Measurements from ENCODE around the gene PDE4C. TPM values are rescaled to one million over a fixed set of nuclear protein-coding genes. Genes with fewer than 3 reads are reported as not detected.

Gene PDE4C
- total and polyA plus RNA-seq, 9 of the 15 experiments (the other 6 are each of a cell fraction or from before 2014, with no cell fraction given), result 0.04 to 0.91 (median 0.20) TPM; not detected in 1

- intact Hi-C loops (cut with micrococcal nuclease) (loop anchor here (5.0 kb wide), 1 partner anchor 188 kb away; no protein-coding TSS in a partner anchor), in situ Hi-C loops (cut with MboI) (loop anchor here (5.0 kb wide), 1 partner anchor 43 kb away; no protein-coding TSS in a partner anchor)
- WGBS (ENCODE audit: insufficient coverage, low coverage, missing lambda C conversion rate), result 13% methylated on average over 5 of the region's 5 CpGs
- no peak for FAIRE-seq
- H4K20me1 ChIP-seq (replicated peaks; ENCODE audit: control insufficient read depth, insufficient read depth, low read length), result no peaks in the 10 kb centered on the region
- H3K79me2 ChIP-seq (ENCODE audit: control insufficient read depth, insufficient read depth, low read length), result no peaks in the 10 kb centered on the region
- POLR2A ChIA-PET, result interaction anchor here (0.7 to 1.1 kb wide), 3 partner anchors 9 to 28 kb away, joined by 3 to 6 read pairs (median 4); no protein-coding TSS in a partner anchor
- no peak overlapping the region for H3K4me3 ChIP-seq
- H3K27me3 ChIP-seq (ENCODE audit: control insufficient read depth in 2 of 2, insufficient read depth in 2 of 2, low read length in 2 of 2), result peaks cover 0 to under 1% of the 10 kb centered on the region in 2 experiments; a peak in 1 of 5 replicates
- H3K9me1 ChIP-seq (ENCODE audit: control insufficient read depth, insufficient read depth, low read length), result peaks cover 3% of the 10 kb centered on the region
- TF ChIP-seq HNRNPH1 (optimal IDR thresholded peaks at IDR 0.05; ENCODE audit: low read depth, low read length), result no peak
- peak; percentile 85 for TF ChIP-seq ZKSCAN1 (IDR thresholded peaks at IDR 0.05; ENCODE audit: low read depth, low read length)
- no peak overlapping the region for H2AFZ ChIP-seq (ENCODE audit: low read depth, low read length)
- no peak for ATAC-seq
- H3K36me3 ChIP-seq (ENCODE audit: control insufficient read depth, insufficient read depth, low read length), result no peaks in the 10 kb centered on the region
- H3K4me2 ChIP-seq (ENCODE audit: insufficient read depth, low read length), result no peak overlapping the region
- CTCF ChIA-PET (ENCODE audit: low intra/inter-chr PET ratio), result interaction anchor here (3.0 kb wide), 1 partner anchor 42 kb away, joined by 55 read pairs; no protein-coding TSS in a partner anchor
- no peak overlapping the region for H3K9ac ChIP-seq (ENCODE audit: insufficient read depth in 1 of 2, low read depth in 2 of 2, low read length in 2 of 2)
- no peak overlapping the region for H3K27ac ChIP-seq (ENCODE audit: extremely low read depth, low read depth, low read length)
- no peak for DNase-seq (ENCODE audit: extremely low read depth in 1 of 4, low spot score in 3 of 4)
- no TSS peak for BruUV-seq (replicated peaks)
- H3K9me3 ChIP-seq (replicated peaks; ENCODE audit: control insufficient read depth, insufficient read depth, low read depth, low read length), result no peaks in the 10 kb centered on the region
- peaks cover 5 to 16% of the 10 kb centered on the region in 2 experiments; a peak in 3 of 5 replicates for H3K4me1 ChIP-seq (replicated peaks in 1 of 2; ENCODE audit: control insufficient read depth in 2 of 2, insufficient read depth in 2 of 2, low read length in 2 of 2)
Observed at GRCh38 chr19:18249834-18250233, 23.6 kb upstream of the PDE4C start.

GRCh38 chr19:18245297-18245696 lies 19.1 kb upstream of the PDE4C start:
- POLR2A ChIA-PET, result interaction anchor here (1.0 to 1.7 kb wide), 2 partner anchors 9 to 30 kb away, joined by 5 read pairs; no protein-coding TSS in a partner anchor
- no peak overlapping the region for H2AFZ ChIP-seq (ENCODE audit: low read depth, low read length)
- TF ChIP-seq HOMEZ (CRISPR knock-in tag; IDR thresholded peaks at IDR 0.05) (no peak), RBM25 (IDR thresholded peaks at IDR 0.05; ENCODE audit: low read depth, low read length, severe bottlenecking) (peak; percentile 24)
- H3K9me3 ChIP-seq (replicated peaks; ENCODE audit: control insufficient read depth, insufficient read depth, low read depth, low read length), result no peaks in the 10 kb centered on the region
- H3K9ac ChIP-seq (ENCODE audit: insufficient read depth in 1 of 2, low read depth in 2 of 2, low read length in 2 of 2), result no peak overlapping the region
- no peak for FAIRE-seq
- CTCF ChIA-PET (ENCODE audit: low intra/inter-chr PET ratio), result no interaction called here
- no peak overlapping the region for H3K4me2 ChIP-seq (ENCODE audit: insufficient read depth, low read length)
- in situ Hi-C loops (cut with MboI), result no loop called here
- intact Hi-C loops (cut with micrococcal nuclease), result no loop called here
- 0 out of 5 replicates have a peak, but pooled peaks cover 3 to 6% of the 10 kb centered on the region in 2 experiments for H3K27me3 ChIP-seq (ENCODE audit: control insufficient read depth in 2 of 2, insufficient read depth in 2 of 2, low read length in 2 of 2)
- no peak for ATAC-seq
- peaks cover 3% of the 10 kb centered on the region for H3K9me1 ChIP-seq (ENCODE audit: control insufficient read depth, insufficient read depth, low read length)
- no TSS peak for BruUV-seq (replicated peaks)
- no peaks in the 10 kb centered on the region for H3K79me2 ChIP-seq (ENCODE audit: control insufficient read depth, insufficient read depth, low read length)
- no peak for DNase-seq (ENCODE audit: extremely low read depth in 1 of 4, low spot score in 3 of 4)
- no peak overlapping the region for H3K27ac ChIP-seq (ENCODE audit: extremely low read depth, low read depth, low read length)
- no peak overlapping the region for H3K4me3 ChIP-seq
- 10% methylated on average over 7 of the region's 7 CpGs for WGBS (ENCODE audit: insufficient coverage, low coverage, missing lambda C conversion rate)
- H3K4me1 ChIP-seq (replicated peaks in 1 of 2; ENCODE audit: control insufficient read depth in 2 of 2, insufficient read depth in 2 of 2, low read length in 2 of 2), result peaks cover 5 to 14% of the 10 kb centered on the region in 2 experiments; a peak in 2 of 5 replicates
- H4K20me1 ChIP-seq (replicated peaks; ENCODE audit: control insufficient read depth, insufficient read depth, low read length), result no peaks in the 10 kb centered on the region
- H3K36me3 ChIP-seq (ENCODE audit: control insufficient read depth, insufficient read depth, low read length), result no peaks in the 10 kb centered on the region
